ENCODE data around the gene PPP6R1. TPM values are rescaled to one million over a fixed set of nuclear protein-coding genes. Genes with fewer than 3 reads are reported as not detected.

PPP6R1 gene
- total and polyA plus RNA-seq, 11 donors, result 28.6 to 60.4 (median 41.1) TPM

GRCh38 chr19:55186080-55186479 is 72.7 kb downstream of the PPP6R1 start:
- no peak for TF ChIP-seq CTCF (IDR thresholded peaks at IDR 0.05)
- no peak for TF ChIP-seq POLR2A (IDR thresholded peaks at IDR 0.05)
- DNase-seq (peak in 1 of 5 donors; percentile 45), ATAC-seq (no peak)
- intact Hi-C loops (cut with DNase I), result no loop called here
- WGBS, 4 donors, result 77 to 95% (median 84%) methylated on average over 9 to 12 of the region's 12 CpGs
- Histone ChIP-seq H3K36me3 (no peaks in the 10 kb centered on the region), H3K27ac (no peak overlapping the region), H3K27me3 (peaks cover 0 to 28% (median 9%) of the 10 kb centered on the region in 9 donors), H3K9me3 (no peaks in the 10 kb centered on the region), H3K4me1 (peaks cover 0 to 7% (median 0%) of the 10 kb centered on the region in 12 donors), H3K4me3 (no peak overlapping the region)

GRCh38 chr19:55181740-55182139 is 77.1 kb downstream of the PPP6R1 start:
- Histone ChIP-seq H3K27ac (no peak overlapping the region), H3K9me3 (no peaks in the 10 kb centered on the region), H3K27me3 (peaks cover 13 to 71% (median 49%) of the 10 kb centered on the region in 9 donors), H3K4me1 (peaks cover 0 to 19% (median 13%) of the 10 kb centered on the region in 12 donors), H3K4me3 (no peak overlapping the region), H3K36me3 (no peaks in the 10 kb centered on the region)
- TF ChIP-seq CTCF (IDR thresholded peaks at IDR 0.05) (no peak), POLR2A (IDR thresholded peaks at IDR 0.05) (no peak)
- DNase-seq, result peak in 1 of 5 donors; percentile 7
- WGBS, 4 donors, result 72 to 81% (median 74%) methylated on average over 20 of the region's 20 CpGs
- intact Hi-C loops (cut with DNase I), result no loop called here
- ATAC-seq, result no peak

Small RNA genes within 50 kb of the gene (microRNA-seq; reads per million reads assigned to microRNA genes)
- gene MIR6802, result 0 to 3.1 (median 1.5) reads per million in 4 donors
- gene MIR6803, result 0.60 to 11.4 (median 6.0) reads per million in 4 donors
- gene MIR6804, result 0 to 1.2 (median 0.95) reads per million in 4 donors

Other genes with a start within 250 kb of the PPP6R1 start
- gene GP6, start 220.8 kb downstream of the PPP6R1 start, total RNA-seq, result 1 to 10 TPM in 1 of 9 donors, under 1 TPM in 7, not detected in 1; 0.24 to 1.7 (median 0.51) TPM
- under 1 TPM; 0.65 to 0.88 TPM for gene GP6, start 220.8 kb downstream of the PPP6R1 start, polyA plus RNA-seq
- 10 to 100 TPM; 29.3 to 60.7 (median 43.0) TPM for gene RDH13, start 195.9 kb downstream of the PPP6R1 start, total RNA-seq
- 10 to 100 TPM; 34.6 to 37.9 TPM for gene RDH13, start 195.9 kb downstream of the PPP6R1 start, polyA plus RNA-seq
- gene EPS8L1, start 183.1 kb downstream of the PPP6R1 start, total RNA-seq, result 10 to 100 TPM in 1 of 9 donors, 1 to 10 TPM in 5, under 1 TPM in 3; 0.44 to 25.5 (median 1.5) TPM
- 1 to 10 TPM; 3.0 to 3.3 TPM for gene EPS8L1, start 183.1 kb downstream of the PPP6R1 start, polyA plus RNA-seq
- gene PPP1R12C, start 141.4 kb downstream of the PPP6R1 start, total RNA-seq, result 100 to 1,000 TPM; 116 to 324 (median 209) TPM
- gene PPP1R12C, start 141.4 kb downstream of the PPP6R1 start, polyA plus RNA-seq, result 100 to 1,000 TPM; 230 to 264 TPM
- gene TNNT1, start 109.8 kb downstream of the PPP6R1 start, total RNA-seq, result 100 to 1,000 TPM in 3 of 9 donors, 10 to 100 TPM in 6; 18.7 to 192 (median 58.6) TPM
- 100 to 1,000 TPM in 1 of 2 donors, 10 to 100 TPM in 1; 23.8 to 264 TPM for gene TNNT1, start 109.8 kb downstream of the PPP6R1 start, polyA plus RNA-seq
- gene TNNI3, start 101.3 kb downstream of the PPP6R1 start, total RNA-seq, result over 10,000 TPM in 3 of 9 donors, 1,000 to 10,000 TPM in 6; 1,912 to 14,347 (median 9,662) TPM
- over 10,000 TPM in 1 of 2 donors, 1,000 to 10,000 TPM in 1; 3,704 to 34,502 TPM for gene TNNI3, start 101.3 kb downstream of the PPP6R1 start, polyA plus RNA-seq
- gene DNAAF3, start 92.4 kb downstream of the PPP6R1 start, total RNA-seq, result 1 to 10 TPM in 7 of 9 donors, under 1 TPM in 2; 0.56 to 5.7 (median 2.1) TPM
- gene DNAAF3, start 92.4 kb downstream of the PPP6R1 start, polyA plus RNA-seq, result 1 to 10 TPM; 1.8 to 4.4 TPM
- gene SYT5, start 78.7 kb downstream of the PPP6R1 start, total RNA-seq, result under 1 TPM in 1 of 9 donors, not detected in 8; 0.15 TPM
- gene SYT5, start 78.7 kb downstream of the PPP6R1 start, polyA plus RNA-seq, result not detected
- gene PTPRH, start 49.5 kb downstream of the PPP6R1 start, total RNA-seq, result 1 to 10 TPM in 8 of 9 donors, under 1 TPM in 1; 0.75 to 5.7 (median 2.3) TPM
- gene PTPRH, start 49.5 kb downstream of the PPP6R1 start, polyA plus RNA-seq, result 10 to 100 TPM in 1 of 2 donors, 1 to 10 TPM in 1; 1.8 to 11.4 TPM
- gene TMEM86B, start 30.3 kb downstream of the PPP6R1 start, total RNA-seq, result 1 to 10 TPM in 8 of 9 donors, under 1 TPM in 1; 0.64 to 2.5 (median 1.9) TPM
- gene TMEM86B, start 30.3 kb downstream of the PPP6R1 start, polyA plus RNA-seq, result 1 to 10 TPM; 2.7 to 3.1 TPM
- 10 to 100 TPM; 25.7 to 42.0 (median 30.6) TPM for gene HSPBP1, start 21.1 kb upstream of the PPP6R1 start, total RNA-seq
- 10 to 100 TPM; 56.4 to 76.0 TPM for gene HSPBP1, start 21.1 kb upstream of the PPP6R1 start, polyA plus RNA-seq
- 1 to 10 TPM; 2.0 to 7.4 (median 3.6) TPM for gene BRSK1, start 25.0 kb upstream of the PPP6R1 start, total RNA-seq
- gene BRSK1, start 25.0 kb upstream of the PPP6R1 start, polyA plus RNA-seq, result 1 to 10 TPM; 1.6 to 1.8 TPM
- gene TMEM150B, start 66.3 kb upstream of the PPP6R1 start, total RNA-seq, result 10 to 100 TPM in 1 of 9 donors, 1 to 10 TPM in 4, under 1 TPM in 3, not detected in 1; 0.43 to 14.1 (median 1.2) TPM
- gene TMEM150B, start 66.3 kb upstream of the PPP6R1 start, polyA plus RNA-seq, result under 1 TPM; 0.72 to 0.79 TPM
- gene KMT5C, start 80.9 kb upstream of the PPP6R1 start, total RNA-seq, result 10 to 100 TPM in 1 of 9 donors, 1 to 10 TPM in 8; 3.6 to 10.8 (median 7.2) TPM
- 1 to 10 TPM; 3.3 to 6.2 TPM for gene KMT5C, start 80.9 kb upstream of the PPP6R1 start, polyA plus RNA-seq
- gene COX6B2, start 95.7 kb upstream of the PPP6R1 start, total RNA-seq, result under 1 TPM in 1 of 9 donors, not detected in 8; 0.16 TPM
- not detected for gene COX6B2, start 95.7 kb upstream of the PPP6R1 start, polyA plus RNA-seq
- gene GARIN5B, start 104.2 kb upstream of the PPP6R1 start, total RNA-seq, result not detected
- gene GARIN5B, start 104.2 kb upstream of the PPP6R1 start, polyA plus RNA-seq, result not detected
- gene IL11, start 111.4 kb upstream of the PPP6R1 start, total RNA-seq, result under 1 TPM in 2 of 9 donors, not detected in 7; 0.11 to 0.43 TPM
- gene IL11, start 111.4 kb upstream of the PPP6R1 start, polyA plus RNA-seq, result under 1 TPM in 1 of 2 donors, not detected in 1; 0.25 TPM
- gene TMEM190, start 117.8 kb upstream of the PPP6R1 start, total RNA-seq, result not detected
- not detected for gene TMEM190, start 117.8 kb upstream of the PPP6R1 start, polyA plus RNA-seq
- 1 to 10 TPM in 2 of 9 donors, under 1 TPM in 5, not detected in 2; 0.35 to 2.2 (median 0.56) TPM for gene TMEM238, start 125.3 kb upstream of the PPP6R1 start, total RNA-seq
- gene TMEM238, start 125.3 kb upstream of the PPP6R1 start, polyA plus RNA-seq, result not detected
- gene RPL28, start 126.9 kb upstream of the PPP6R1 start, total RNA-seq, result 1,000 to 10,000 TPM in 1 of 9 donors, 100 to 1,000 TPM in 8; 196 to 1,019 (median 565) TPM
- 1,000 to 10,000 TPM in 1 of 2 donors, 100 to 1,000 TPM in 1; 768 to 1,391 TPM for gene RPL28, start 126.9 kb upstream of the PPP6R1 start, polyA plus RNA-seq
- 10 to 100 TPM; 16.5 to 51.8 (median 29.1) TPM for gene UBE2S, start 148.8 kb upstream of the PPP6R1 start, total RNA-seq
- gene UBE2S, start 148.8 kb upstream of the PPP6R1 start, polyA plus RNA-seq, result 10 to 100 TPM; 10.9 to 27.3 TPM
- not detected for gene SHISA7, start 184.3 kb upstream of the PPP6R1 start, total RNA-seq
- gene SHISA7, start 184.3 kb upstream of the PPP6R1 start, polyA plus RNA-seq, result not detected
- 100 to 1,000 TPM in 1 of 9 donors, 10 to 100 TPM in 8; 36.9 to 102 (median 48.8) TPM for gene ISOC2, start 202.6 kb upstream of the PPP6R1 start, total RNA-seq
- 10 to 100 TPM; 86.8 to 94.9 TPM for gene ISOC2, start 202.6 kb upstream of the PPP6R1 start, polyA plus RNA-seq
- not detected for gene C19orf85, start 205.7 kb upstream of the PPP6R1 start, total RNA-seq
- gene C19orf85, start 205.7 kb upstream of the PPP6R1 start, polyA plus RNA-seq, result not detected
- gene ZNF628, start 217.6 kb upstream of the PPP6R1 start, total RNA-seq, result 10 to 100 TPM in 1 of 9 donors, 1 to 10 TPM in 8; 2.3 to 10.3 (median 4.6) TPM
- 1 to 10 TPM; 5.4 to 7.9 TPM for gene ZNF628, start 217.6 kb upstream of the PPP6R1 start, polyA plus RNA-seq
- gene NAT14, start 226.2 kb upstream of the PPP6R1 start, total RNA-seq, result 10 to 100 TPM in 1 of 9 donors, 1 to 10 TPM in 8; 2.9 to 10.4 (median 6.7) TPM
- gene NAT14, start 226.2 kb upstream of the PPP6R1 start, polyA plus RNA-seq, result 1 to 10 TPM; 7.3 to 9.2 TPM
- gene SSC5D, start 229.4 kb upstream of the PPP6R1 start, total RNA-seq, result 1 to 10 TPM in 8 of 9 donors, under 1 TPM in 1; 1.00 to 6.2 (median 3.3) TPM
- 1 to 10 TPM in 1 of 2 donors, under 1 TPM in 1; 0.91 to 1.4 TPM for gene SSC5D, start 229.4 kb upstream of the PPP6R1 start, polyA plus RNA-seq